PC-9 (cell line): ENCODE data around the gene CABP7.

ENCODE experiments used
- EZH2 ChIP-seq: fragments of 200-600 bp; sonication (generic); IDR thresholded peaks from 2 replicates; pipeline ENCODE4 v1.8.0; 2017; ENCODE audit warnings: antibody characterized with exemption, low read depth
- TF ChIP-seq, protein P1 (sequence below): fragments of 200-600 bp; sonication (generic); conservative IDR thresholded peaks from 2 replicates; pipeline ENCODE4 v1.6.1; 2017; ENCODE audit warnings: mixed run types, antibody characterized with exemption, mild to moderate bottlenecking, moderate library complexity

DNA sequence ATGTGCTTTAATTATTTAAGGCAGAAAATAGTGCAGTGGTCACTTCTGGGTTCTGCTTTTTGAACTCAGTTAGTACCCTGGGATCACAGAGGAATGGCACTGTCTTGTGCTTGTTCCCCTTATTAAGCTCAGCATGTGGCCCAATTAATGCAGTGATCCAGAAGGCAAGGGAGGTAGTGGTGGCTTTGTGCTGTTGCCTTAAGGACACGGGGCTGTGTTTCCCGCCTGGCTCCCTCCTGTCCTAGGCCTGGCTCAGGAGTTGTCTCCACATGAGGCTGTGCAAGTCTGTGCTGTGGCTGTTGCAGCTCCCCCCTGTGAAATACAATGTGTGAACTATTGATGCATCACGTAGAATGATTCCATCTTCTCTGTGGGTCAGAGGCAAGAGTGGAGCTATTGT, 49.2 kb upstream of the CABP7 start:
- TF ChIP-seq, protein P1, sequence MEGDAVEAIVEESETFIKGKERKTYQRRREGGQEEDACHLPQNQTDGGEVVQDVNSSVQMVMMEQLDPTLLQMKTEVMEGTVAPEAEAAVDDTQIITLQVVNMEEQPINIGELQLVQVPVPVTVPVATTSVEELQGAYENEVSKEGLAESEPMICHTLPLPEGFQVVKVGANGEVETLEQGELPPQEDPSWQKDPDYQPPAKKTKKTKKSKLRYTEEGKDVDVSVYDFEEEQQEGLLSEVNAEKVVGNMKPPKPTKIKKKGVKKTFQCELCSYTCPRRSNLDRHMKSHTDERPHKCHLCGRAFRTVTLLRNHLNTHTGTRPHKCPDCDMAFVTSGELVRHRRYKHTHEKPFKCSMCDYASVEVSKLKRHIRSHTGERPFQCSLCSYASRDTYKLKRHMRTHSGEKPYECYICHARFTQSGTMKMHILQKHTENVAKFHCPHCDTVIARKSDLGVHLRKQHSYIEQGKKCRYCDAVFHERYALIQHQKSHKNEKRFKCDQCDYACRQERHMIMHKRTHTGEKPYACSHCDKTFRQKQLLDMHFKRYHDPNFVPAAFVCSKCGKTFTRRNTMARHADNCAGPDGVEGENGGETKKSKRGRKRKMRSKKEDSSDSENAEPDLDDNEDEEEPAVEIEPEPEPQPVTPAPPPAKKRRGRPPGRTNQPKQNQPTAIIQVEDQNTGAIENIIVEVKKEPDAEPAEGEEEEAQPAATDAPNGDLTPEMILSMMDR, result no peak
- no peak for TF ChIP-seq EZH2
